A673 (cell line): ENCODE results near the gene MSANTD1. TPM values are rescaled to one million over a fixed set of nuclear protein-coding genes. Genes with fewer than 3 reads are reported as not detected.

Experiments
- BruUV-seq: library from RNA; stranded (reverse); fragments of 400-500 nt; replicated peaks from 2 replicates; lab custom pipeline; 2021; lab: Mats Ljungman, UMichigan
- CTCF ChIA-PET: fragments of 300-600 bp; sonication (Branson Sonifier 250); formaldehyde crosslinking; loops from one replicate; lab custom pipeline; 2022; ENCODE audit warnings: antibody characterized with exemption; lab: Charles Lee
- POLR2A ChIA-PET: fragments of 300-600 bp; sonication (Branson Sonifier 250); formaldehyde crosslinking; loops from one replicate; lab custom pipeline; 2022; ENCODE audit warnings: antibody characterized with exemption; ENCODE audit not compliant: low non-redundant PET; lab: Charles Lee
- DNase-seq: peaks from one replicate; pipeline ENCODE4 v3.0.0-alpha.2; 2015; ENCODE audit warnings: low spot score
- H3K27ac ChIP-seq: fragments of 200-600 bp; sonication (generic); 2 replicates; pipeline ENCODE4 v1.5.1; 2016; ENCODE audit warnings: mixed run types, low read depth, mild to moderate bottlenecking, mixed read lengths, antibody characterized with exemption, low read length; ENCODE audit not compliant: poor library complexity, severe bottlenecking
- H3K27me3 ChIP-seq: fragments of 200-600 bp; sonication (generic); replicated peaks from 2 replicates; pipeline ENCODE4 v1.6.1; 2017; ENCODE audit warnings: mixed run types, low read depth, mild to moderate bottlenecking, mixed read lengths, antibody characterized with exemption, low read length; ENCODE audit not compliant: insufficient read depth, poor library complexity
- H3K36me3 ChIP-seq: fragments of 200-600 bp; sonication (generic); 2 replicates; pipeline ENCODE4 v1.6.1; 2016; ENCODE audit warnings: mixed run types, mild to moderate bottlenecking, mixed read lengths, antibody characterized with exemption, low read length; ENCODE audit not compliant: insufficient read depth, poor library complexity, severe bottlenecking
- H3K4me1 ChIP-seq: fragments of 200-600 bp; sonication (generic); 2 replicates; pipeline ENCODE4 v1.6.1; 2017; ENCODE audit warnings: mixed run types, mild to moderate bottlenecking, mixed read lengths, antibody characterized with exemption, low read length; ENCODE audit not compliant: insufficient read depth, poor library complexity, severe bottlenecking
- H3K4me3 ChIP-seq: fragments of 200-600 bp; sonication (generic); 2 replicates; pipeline ENCODE4 v1.5.1; 2016; ENCODE audit warnings: low read depth, mixed run types, mild to moderate bottlenecking, mixed read lengths, low read length; ENCODE audit not compliant: poor library complexity, severe bottlenecking
- H3K9me3 ChIP-seq: fragments of 200-600 bp; sonication (generic); 2 replicates; pipeline ENCODE4 v1.6.1; 2016; ENCODE audit warnings: mixed run types, low read depth, mild to moderate bottlenecking, mixed read lengths, antibody characterized with exemption, low read length; ENCODE audit not compliant: poor library complexity, severe bottlenecking
- CTCF ChIP-seq: fragments of 300-800, 200-600 bp; sonication (generic); conservative IDR thresholded peaks from 2 replicates; pipeline ENCODE4 v1.5.1; 2017; ENCODE audit warnings: low read depth, mild to moderate bottlenecking, antibody characterized with exemption, low read length, moderate library complexity, mixed read lengths
- EZH2 ChIP-seq: fragments of 200-600 bp; sonication (generic); IDR thresholded peaks from 2 replicates; pipeline ENCODE4 v1.6.1; 2017; ENCODE audit warnings: borderline replicate concordance, low read depth, mild to moderate bottlenecking, mixed read lengths, antibody characterized with exemption, low read length; ENCODE audit not compliant: poor library complexity, severe bottlenecking
- intact Hi-C: fragments of 100-400 bp; cut with micrococcal nuclease; formaldehyde crosslinking; loops from one replicate; pipeline ENCODE4 v1.10.0; 2022; ENCODE audit not compliant: unreplicated experiment
- total RNA-seq: library from RNA; stranded (reverse); gene quantifications from 2 replicates; pipeline ENCODE4 v1.2.3, GENCODE V29; 2021

Gene MSANTD1
- total RNA-seq, 1 experiment from 2014 or later, result 2.3 TPM

- no peak overlapping the region for H3K4me3 ChIP-seq
- ChIA-PET POLR2A (no interaction called here), CTCF (no interaction called here)
- H3K27ac ChIP-seq, result no peak overlapping the region
- H3K36me3 ChIP-seq, result no peaks in the 10 kb centered on the region
- TF ChIP-seq CTCF (no peak), EZH2 (no peak)
- intact Hi-C loops, result no loop called here
- no TSS peak for BruUV-seq
- peaks cover 6% of the 10 kb centered on the region for H3K4me1 ChIP-seq
- H3K9me3 ChIP-seq, result no peaks in the 10 kb centered on the region
- no peaks in the 10 kb centered on the region for H3K27me3 ChIP-seq
- DNase-seq, result no peak
Measured at GRCh38 chr4:3249711-3250437, 915 bp downstream of the MSANTD1 start.

GRCh38 chr4:3250438-3250955 is 1.5 kb downstream of the MSANTD1 start:
- Histone ChIP-seq H3K27me3 (no peaks in the 10 kb centered on the region), H3K4me1 (peaks cover 6% of the 10 kb centered on the region), H3K4me3 (no peak overlapping the region), H3K27ac (no peak overlapping the region), H3K9me3 (no peaks in the 10 kb centered on the region), H3K36me3 (no peaks in the 10 kb centered on the region)
- intact Hi-C loops, result no loop called here
- BruUV-seq, result no TSS peak
- DNase-seq, result no peak
- CTCF ChIA-PET, result no interaction called here
- POLR2A ChIA-PET, result no interaction called here
- TF ChIP-seq EZH2 (no peak), CTCF (no peak)

- intact Hi-C loops, result no loop called here
- no peak for DNase-seq
- H3K27ac ChIP-seq, result no peak overlapping the region
Measured at GRCh38 chr4:3250956-3251690, 2.2 kb downstream of the MSANTD1 start.

More at GRCh38 chr4:3250956-3251690, 2.2 kb downstream of the MSANTD1 start:
- POLR2A ChIA-PET, result no interaction called here
- Histone ChIP-seq H3K4me3 (no peak overlapping the region), H3K27me3 (no peaks in the 10 kb centered on the region), H3K4me1 (peaks cover 6% of the 10 kb centered on the region), H3K9me3 (no peaks in the 10 kb centered on the region), H3K36me3 (no peaks in the 10 kb centered on the region)
- CTCF ChIA-PET, result no interaction called here
- no peak for TF ChIP-seq EZH2
- TF ChIP-seq CTCF, result no peak
- BruUV-seq, result no TSS peak
